Vagina (tissue), 2 donors: ENCODE measurements around the gene LDLRAD4.

Source experiments
- POLR2AphosphoS5 ChIP-seq, 2 donors: sonication (generic); formaldehyde crosslinking; IDR thresholded peaks; one replicate each; pipeline ENCODE4 v1.9.0; 2017; ENCODE audit warnings: antibody characterized with exemption in 2 of 2, mild to moderate bottlenecking in 2 of 2, low read depth in 1 of 2; ENCODE audit not compliant: insufficient read depth in 1 of 2
- TF ChIP-seq, protein P1 (sequence below), 3 experiments: fragments of 450-650 bp in 2 of 3; fragments of 200-600 bp in 1 of 3; sonication (generic) in 1 of 3; IDR thresholded peaks; one replicate each; pipeline ENCODE4 v1.5.1; 2017 to 2019; ENCODE audit warnings: antibody characterized with exemption in 3 of 3, mild to moderate bottlenecking in 2 of 3, moderate library complexity in 2 of 3

DNA sequence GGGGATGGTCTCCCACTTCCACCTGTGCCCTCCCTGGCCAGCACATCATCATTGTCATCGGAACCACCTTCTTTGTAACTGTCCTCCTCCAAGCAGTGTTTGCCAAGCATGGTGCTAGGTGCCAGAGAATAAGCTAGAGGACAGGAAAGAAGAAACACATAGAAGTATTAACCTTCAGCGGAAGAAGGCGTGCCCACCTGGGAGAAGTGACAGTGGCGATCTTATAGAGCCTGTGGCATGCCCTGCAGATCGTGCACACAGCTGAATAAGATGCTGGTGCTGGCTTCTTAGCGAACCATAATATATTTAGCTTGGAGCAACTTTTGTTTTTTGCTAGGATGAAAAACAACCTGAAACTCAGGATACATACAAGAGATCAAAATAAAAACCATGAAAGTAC, 359.8 kb downstream of the LDLRAD4 start:
- TF ChIP-seq, protein P1, sequence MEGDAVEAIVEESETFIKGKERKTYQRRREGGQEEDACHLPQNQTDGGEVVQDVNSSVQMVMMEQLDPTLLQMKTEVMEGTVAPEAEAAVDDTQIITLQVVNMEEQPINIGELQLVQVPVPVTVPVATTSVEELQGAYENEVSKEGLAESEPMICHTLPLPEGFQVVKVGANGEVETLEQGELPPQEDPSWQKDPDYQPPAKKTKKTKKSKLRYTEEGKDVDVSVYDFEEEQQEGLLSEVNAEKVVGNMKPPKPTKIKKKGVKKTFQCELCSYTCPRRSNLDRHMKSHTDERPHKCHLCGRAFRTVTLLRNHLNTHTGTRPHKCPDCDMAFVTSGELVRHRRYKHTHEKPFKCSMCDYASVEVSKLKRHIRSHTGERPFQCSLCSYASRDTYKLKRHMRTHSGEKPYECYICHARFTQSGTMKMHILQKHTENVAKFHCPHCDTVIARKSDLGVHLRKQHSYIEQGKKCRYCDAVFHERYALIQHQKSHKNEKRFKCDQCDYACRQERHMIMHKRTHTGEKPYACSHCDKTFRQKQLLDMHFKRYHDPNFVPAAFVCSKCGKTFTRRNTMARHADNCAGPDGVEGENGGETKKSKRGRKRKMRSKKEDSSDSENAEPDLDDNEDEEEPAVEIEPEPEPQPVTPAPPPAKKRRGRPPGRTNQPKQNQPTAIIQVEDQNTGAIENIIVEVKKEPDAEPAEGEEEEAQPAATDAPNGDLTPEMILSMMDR (IDR thresholded peaks at IDR 0.05) = no peak
- TF ChIP-seq POLR2AphosphoS5 (IDR thresholded peaks at IDR 0.05; ENCODE audit: insufficient read depth in 1 of 2, low read depth in 1 of 2) = no peak
